Activated CD4-positive, alpha-beta T cell treated with anti-CD3 and anti-CD28 coated beads, Interleukin-2, amount 50 U/mL, for 4 hours (primary cell): ENCODE measurements around the gene TRPM5.

Experiments used
- DNase-seq, 2 experiments: peaks; one replicate each; pipeline ENCODE4 v3.0.0-alpha.2; 2020

Gene TRPM5

DNA sequence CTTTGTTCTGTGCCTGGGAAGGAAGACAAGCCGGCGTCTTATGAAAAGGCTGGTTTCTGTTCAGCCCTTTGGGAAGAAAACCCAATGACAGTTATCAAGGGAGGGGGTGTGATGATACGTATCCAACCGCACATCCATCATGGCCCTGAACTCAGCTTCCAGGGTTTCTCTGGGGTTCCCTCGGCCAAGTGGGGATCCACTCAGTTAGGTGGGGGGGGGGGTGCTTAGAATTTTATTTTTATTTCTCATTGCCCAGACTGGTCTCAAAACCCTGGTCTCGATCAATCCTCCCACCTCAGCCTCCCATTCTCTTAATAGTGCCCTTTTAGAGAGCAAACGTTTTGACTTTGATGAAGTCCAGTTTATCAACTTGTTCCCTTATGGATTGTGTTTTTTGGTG lies 26.2 kb upstream of the TRPM5 start:
- no peak for DNase-seq

DNA sequence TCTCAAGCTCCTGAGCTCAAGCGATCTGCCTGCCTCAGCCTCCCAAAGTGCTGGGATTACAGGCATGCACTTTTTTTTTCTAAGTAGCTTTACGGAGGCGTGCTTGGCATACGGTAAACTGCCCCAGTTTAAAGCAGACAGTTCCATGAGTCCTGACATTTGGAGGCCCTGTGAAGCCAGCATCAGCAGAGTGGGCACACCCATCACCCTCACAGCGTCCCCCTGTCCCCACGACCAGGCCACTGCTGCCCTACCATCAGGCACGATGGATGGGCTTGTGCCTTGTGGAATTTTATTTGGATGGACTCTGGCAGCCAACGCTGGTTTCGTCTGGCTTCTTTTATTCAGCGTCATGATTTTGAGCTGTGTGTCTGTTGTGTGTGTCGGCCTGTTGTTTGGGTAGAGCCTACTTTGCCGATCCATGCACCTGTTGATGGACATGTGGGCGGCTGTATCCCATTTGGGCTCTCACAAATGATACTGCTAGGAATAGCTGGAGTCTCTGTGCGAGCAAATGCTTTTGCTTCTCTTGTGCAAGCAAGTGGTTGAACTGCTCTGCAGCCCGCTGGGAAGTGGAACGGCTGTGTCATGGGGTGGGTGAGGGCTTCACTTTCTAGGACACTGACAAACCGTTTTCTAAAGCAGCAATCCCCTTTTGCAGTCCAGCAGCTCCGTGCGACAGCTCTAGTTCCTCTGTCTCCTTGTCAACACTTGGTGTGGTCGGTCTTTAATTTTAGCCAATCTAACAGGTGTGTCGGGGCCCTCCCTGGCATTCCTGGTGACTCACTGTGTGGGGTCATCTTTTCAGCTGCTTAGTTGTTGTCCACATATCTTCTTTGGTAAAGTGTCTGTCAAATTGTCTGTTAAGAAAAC lies 24.3 kb upstream of the TRPM5 start:
- DNase-seq, result no peak

DNA sequence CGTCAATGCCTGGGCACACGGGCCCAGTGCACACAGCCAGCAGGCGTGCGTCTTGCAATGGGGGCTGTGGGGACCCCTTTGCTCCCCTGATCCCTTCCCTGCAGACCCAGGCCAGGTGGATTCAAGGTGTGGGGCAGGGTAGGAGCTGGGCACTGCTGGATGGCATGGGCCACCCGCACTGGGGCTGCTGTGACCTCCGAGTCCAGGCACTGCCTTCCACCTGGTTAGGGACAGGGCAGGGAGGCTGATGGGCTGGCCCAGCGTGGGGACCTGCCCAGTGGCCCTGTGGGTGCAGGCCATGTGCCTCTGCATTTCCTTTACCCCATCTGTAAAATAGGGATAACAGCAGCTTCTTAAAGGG lies 23.4 kb upstream of the TRPM5 start:
- DNase-seq, result no peak

DNA sequence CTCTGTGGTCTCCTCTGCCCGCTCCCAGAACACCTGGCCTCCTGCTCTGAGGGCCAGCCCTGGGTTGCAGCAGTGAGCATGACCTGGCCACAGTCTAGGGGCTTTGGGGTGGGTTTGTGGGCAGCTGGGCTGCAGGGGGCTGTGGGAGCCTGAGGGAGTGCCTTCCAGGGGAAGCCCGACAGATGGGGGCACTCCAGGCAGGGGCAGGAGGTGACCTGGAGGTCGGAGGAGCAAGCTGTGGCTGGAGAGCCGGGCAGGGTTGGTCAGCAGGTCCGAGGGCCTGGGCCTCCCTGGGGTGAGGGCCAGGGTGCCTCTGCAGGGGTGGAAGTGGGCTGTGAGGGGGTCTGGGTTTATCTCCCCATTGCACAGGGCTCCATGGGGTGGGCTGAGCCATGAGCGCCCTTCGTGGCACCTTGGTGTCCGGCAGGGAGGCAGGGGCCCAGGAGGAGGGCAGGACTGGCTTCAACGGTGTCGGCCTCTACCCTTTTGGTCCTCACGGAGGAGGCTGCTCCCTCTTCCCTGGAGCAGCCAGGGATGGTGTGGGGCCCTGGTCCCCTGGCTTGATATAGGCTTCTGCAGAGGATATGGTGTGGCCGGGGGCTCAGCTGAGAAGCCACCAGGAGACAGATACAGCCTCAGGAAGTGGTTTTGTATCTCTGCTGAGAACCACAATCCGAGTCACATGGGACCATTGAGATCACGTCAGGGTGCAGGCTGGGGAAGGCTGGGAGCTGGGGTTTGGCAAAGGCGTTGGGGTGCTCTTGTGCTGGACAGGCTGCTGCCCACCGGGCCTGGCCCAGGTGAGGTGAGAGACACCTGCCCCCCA lies 22.8 kb upstream of the TRPM5 start:
- DNase-seq, result no peak

GRCh38 chr11:2466069-2466801 lies 21.9 kb upstream of the TRPM5 start:
- no peak for DNase-seq

DNA sequence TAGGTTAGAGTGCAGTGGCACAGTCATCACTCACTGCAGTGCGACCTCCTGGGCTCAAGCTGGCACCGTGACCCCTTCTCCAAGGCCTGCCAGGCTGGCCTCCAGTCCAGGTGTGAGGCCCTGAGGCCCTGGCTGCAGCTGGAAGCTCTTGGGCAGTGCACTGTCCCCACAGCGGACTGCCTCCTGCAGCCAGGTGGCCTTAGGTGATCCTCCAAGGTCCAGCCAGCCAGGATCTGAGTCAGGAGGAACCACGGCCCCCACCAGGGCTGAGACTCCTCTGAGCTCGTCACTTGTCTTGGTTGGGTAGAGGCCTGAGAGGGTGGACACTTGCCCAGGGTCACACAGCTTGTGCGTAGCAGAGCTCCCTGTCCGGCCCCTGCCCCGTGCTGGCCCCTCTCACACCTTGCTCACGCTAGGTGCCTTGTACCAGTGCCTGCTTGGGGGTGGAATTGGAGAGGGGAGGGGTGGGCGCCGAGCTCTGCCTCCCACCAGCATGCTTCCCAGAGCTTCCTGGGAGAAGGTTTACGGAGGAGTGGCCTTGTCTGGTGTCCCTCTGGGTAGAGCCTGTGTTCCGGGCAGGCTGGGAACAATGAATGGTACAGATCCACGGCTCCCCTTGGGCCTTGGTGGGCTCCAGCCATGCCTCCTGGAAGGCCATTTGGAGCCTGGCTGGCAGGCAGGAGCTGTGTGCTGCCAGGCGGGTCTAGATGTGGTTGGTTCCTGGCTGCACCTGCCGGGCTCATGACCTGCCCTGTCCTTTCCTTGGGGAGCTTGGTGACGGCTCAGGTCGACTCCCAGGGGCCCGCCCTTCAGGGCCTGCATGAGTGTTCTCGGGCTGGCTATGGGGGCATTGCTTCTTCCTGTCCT lies 21.1 kb upstream of the TRPM5 start:
- DNase-seq, result no peak

- no peak for DNase-seq
These were observed 20.3 kb upstream of the TRPM5 start for GRCh38 chr11:2464451-2465165.

DNA sequence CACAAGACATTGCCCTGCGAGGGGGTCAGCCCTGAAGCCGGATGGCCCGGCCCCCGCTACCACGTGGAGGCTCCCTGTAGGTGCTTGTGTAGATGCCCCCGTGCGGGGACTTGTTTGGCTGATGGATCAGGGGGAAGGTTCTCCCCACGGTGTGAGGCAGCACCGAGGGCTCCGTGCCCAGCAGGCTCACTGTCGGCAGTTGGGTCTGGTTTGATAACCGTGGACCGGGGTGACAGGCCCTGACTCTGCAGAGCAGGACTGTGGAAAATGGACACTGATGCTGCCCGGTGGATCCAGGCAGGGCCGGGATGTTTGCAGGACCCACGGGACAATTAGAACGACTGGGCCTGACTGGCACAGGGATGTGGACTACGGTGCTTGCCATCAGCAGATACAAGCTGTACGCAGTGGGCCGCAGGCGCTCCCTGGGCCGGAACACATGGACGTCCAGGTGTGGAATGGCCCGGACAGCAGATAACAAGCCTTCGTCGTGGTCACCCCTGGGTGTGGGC lies 19.5 kb upstream of the TRPM5 start:
- no peak for DNase-seq

DNA sequence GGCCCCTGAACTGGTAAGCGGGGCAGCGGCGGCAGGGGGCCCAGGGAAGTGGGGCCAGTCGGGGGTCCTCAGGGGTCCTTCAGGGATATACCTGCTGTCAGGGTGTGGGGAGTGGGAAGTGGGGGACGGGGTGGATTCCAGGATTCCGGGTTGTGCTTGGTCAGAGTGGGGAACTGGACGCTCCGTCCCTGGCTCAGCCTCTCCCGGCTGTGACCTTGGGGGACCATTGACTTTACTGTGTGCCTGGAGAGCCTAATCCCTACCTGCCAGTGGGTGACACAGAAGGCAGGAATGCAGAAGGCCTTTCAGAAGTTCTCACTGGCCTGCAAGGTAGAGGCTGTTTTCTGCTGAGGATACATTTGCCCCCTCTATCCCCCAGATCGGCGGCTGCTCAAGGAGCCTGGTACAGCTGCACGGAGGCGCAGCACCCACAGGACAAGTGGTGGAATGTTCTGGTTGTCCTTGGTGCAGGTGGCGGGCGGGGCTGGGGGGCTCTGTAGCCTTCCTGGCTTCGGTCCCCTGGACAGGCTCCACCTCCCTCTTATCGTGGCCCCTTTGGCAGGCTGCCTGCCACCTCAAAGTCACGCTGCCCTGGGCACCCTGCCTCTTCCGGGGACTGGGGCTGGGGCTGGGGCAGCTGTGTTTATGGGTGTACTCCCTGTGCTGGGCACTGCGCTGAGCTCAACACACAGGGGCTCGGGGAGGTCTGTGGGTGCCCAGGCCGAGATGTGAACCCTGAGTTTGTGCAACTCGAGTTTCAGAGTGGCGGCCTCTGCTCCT lies 18.9 kb upstream of the TRPM5 start:
- no peak for DNase-seq

DNA sequence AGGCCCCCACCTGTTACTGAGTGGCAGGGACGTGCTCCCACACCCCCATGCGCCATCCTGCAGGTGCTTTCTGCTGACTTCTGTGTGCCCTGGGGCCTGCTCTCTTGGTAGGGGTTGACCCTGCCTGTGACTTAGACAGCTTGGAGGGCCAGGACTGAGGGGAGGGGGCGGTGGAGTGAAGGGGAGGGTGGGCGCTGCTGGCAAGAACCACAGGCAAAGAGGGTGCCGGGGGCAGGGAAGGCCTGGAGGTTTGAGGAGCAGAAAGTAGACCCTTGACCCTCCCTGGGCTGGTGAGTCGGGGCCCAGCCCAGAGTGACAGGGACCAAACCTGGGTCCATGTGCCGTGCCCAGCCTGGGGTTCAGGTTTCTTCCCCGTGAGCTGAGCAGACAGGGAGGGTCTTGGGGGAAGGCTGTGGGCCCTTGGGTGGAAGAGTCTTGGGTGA lies 18.2 kb upstream of the TRPM5 start:
- DNase-seq, result no peak

GRCh38 chr11:2461956-2462542 lies 17.7 kb upstream of the TRPM5 start:
- DNase-seq, result no peak

DNA sequence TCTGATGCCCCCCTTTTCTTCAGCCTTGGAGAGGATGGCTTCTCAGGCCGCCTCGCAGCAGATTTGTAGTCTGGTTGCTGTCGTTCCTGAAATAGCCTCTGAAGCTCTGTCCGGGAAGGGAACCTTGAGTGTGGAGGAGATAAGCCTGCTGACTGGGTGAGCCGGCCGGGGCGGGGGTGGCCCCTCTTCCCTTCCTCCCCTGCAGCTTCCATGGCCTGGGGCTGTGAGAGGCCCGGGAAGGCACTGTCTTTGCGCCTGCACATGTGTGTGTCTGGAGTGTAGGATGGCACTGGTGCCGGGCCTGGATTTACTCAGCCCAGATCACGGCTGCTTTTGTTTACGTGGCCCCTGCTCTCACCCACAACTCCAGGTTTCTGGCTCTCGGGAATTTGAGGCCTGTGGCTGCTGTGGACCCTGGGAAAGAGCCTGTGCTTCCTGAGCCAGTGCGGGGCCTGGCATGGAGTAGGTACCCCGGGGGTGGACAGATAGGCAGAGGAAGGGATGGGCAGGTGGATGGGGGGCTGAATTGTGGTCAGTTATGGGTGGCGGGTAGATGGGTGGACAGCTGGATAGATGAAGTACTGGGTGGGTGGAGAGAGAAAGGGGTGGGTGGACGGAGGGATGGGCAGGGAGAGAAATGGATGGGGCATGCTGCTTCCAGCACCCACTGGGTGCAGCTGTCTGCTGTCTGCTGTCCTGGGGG lies 17.1 kb upstream of the TRPM5 start:
- DNase-seq, result no peak

GRCh38 chr11:2460540-2461252 lies 16.4 kb upstream of the TRPM5 start:
- no peak for DNase-seq

DNA sequence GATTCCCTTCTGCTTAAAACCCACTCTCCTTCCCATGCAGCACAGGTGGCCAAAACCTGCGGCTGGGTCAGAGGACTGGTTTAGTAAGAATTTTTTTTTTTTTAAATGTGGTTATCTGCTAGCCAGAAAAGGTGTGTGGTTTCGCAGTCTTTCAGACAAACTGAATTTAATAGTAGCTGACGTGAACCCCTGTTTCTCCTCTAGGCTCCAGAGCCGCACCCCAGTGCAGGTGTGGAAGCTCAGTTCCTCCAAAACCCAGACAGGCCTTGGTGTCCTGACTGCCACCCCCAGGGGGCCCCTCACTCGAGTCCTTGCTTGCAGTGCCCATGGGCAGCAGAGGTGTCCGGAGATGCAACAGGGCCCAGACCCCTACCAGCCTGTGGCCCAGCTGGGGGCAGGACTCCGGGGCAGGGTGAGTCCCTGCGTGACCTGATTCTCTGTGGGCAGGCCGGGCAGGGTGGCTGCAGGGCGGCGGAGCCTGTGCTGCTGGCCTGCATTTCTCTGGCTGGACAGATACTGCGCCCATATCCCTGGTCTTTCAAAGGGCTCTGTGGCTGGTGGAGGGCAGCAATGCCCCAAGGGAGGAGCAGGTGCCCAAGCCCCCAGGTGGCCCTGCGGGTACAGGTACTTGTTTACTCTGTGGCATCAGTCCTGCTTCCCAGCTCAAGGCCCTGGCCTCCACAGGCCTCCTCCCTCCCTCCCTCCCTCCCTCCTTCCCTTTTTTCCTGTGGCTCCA lies 15.7 kb upstream of the TRPM5 start:
- DNase-seq, result no peak

DNA sequence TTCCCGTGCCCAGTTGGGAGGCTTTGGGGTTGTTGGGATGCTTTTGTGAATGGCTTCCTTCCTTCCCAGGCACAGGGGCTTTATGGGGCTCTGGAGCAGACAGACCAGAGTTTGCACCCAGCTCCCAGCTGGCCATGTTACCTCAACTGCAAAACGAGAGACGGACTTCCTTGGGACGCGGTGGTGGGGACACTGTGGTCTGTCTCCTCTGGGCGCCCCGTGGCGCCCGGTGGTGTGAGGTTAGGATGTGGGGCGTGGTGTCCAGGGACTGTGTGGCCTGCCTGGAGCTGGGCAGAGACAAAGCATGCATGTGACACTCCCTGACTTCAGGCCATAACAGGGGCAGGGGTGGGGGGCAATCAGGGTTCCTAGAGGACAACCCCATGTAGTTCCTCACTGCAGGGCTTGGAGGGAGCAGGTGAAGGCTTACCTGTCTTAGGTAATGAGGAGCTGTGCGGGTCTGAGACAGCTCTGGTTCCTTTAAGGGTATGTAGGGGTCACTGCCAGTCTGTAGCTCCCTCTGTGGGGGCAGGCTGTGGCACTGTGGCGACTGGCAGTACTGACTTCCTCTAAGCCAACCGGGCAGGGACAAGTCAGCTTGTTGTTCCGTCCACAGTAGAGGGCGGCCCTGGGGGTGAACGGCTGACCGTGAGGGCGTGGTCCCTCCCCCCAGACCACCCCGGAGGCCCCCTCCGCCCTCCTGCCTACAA lies 14.9 kb upstream of the TRPM5 start:
- no peak for DNase-seq

GRCh38 chr11:2458321-2458720 lies 14.0 kb upstream of the TRPM5 start:
- DNase-seq, result no peak

DNA sequence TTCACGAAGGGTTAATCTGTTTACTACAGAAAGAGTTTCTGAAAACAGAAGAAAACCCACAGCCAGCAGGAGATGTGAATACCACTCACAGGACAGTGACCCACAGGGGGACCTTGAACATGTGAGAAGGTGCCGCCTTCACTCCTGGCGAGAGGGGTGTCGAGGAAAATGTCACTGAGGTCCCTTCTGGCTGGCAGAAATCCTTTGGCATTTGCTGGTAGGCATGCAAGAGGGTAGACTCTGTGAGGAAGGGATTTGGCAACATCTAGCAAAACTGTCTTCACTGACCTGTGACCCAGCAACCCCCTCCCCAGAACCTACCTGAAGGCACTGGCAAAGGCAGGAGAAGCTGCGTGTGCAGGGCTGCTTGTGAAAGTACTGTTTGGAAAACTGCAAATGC lies 9.1 kb upstream of the TRPM5 start:
- DNase-seq, result no peak
